DMS 273 (cell line): ENCODE data around the gene TEX22.

Experiments used
- DNase-seq: peaks from one replicate; lab custom pipeline; 2025; ENCODE audit not compliant: unreplicated experiment; lab: John Stamatoyannopoulos, UW

The TEX22 gene

DNA sequence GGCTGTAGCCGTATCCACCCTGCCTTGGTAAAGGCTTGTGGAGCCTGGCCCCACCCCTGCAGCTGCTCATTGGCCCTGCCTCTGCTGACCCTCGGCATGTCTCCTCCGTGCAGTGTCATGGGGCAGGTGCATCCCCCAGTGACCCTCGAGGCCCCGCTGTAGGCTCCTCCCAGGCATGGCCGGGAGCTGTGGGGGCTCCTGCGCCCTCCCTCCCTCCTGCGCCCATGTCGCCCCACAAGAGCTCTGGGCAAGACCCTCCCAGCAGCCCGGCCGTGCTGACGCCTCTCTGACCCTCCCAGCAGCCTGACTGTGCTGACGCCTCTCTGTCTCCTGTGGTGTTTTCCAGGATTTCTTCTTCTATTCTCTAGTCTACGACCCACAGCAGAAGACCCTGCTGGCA is 55.5 kb downstream of the TEX22 start:
- no peak for DNase-seq

GRCh38 chr14:105455086-105455640 is 56.8 kb downstream of the TEX22 start:
- no peak for DNase-seq

GRCh38 chr14:105455766-105456660 is 57.7 kb downstream of the TEX22 start:
- DNase-seq = no peak

DNA sequence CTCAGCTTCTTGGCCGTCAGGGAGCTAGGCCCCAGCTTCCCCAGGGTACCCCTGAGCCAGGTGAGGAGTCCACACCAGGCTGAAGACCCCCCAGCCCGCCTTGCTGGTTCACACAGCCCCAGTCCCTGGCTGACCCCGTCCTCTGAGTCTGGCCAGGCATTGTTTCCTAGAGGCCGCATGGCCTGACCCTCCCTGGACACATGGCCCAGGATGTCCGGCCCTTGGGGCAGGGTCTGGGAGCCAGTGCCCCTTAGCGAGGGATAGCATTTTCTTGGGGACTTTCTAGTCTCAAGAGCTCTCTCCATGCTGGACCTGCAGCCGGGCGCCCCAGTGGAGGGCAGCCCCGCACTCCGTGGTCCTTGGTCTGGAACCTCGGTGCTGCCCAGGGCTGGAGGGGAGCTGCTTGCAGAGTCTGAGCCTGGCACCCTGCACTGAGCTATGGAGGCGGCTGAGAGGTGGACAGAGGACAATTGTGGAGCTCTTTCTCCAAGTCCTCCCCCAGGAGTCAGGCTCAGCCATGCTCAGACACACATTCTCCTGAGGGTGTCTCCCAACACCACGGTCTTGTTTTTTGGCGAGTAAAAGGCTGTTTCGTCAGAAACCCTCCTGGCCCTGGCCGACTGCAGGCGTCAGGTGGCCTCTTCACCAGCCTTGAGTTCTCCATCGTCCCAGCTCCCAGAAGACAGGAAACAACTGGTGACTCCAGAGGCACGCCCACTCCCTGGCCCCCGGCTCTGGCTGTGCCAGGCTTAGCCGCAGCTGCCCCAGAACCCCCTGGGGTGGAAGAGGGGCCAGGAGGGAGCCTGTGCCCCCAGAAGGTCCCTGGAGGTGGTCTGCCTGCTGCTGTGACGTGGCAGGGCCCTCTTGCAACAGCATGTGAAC is 58.6 kb downstream of the TEX22 start:
- no peak for DNase-seq

GRCh38 chr14:105458010-105458409 is 59.7 kb downstream of the TEX22 start:
- DNase-seq = no peak

GRCh38 chr14:105458571-105458970 is 60.2 kb downstream of the TEX22 start:
- DNase-seq = no peak

GRCh38 chr14:105460116-105460515 is 61.8 kb downstream of the TEX22 start:
- no peak for DNase-seq

- no peak for DNase-seq
Observed at GRCh38 chr14:105460616-105461015, 62.3 kb downstream of the TEX22 start.

DNA sequence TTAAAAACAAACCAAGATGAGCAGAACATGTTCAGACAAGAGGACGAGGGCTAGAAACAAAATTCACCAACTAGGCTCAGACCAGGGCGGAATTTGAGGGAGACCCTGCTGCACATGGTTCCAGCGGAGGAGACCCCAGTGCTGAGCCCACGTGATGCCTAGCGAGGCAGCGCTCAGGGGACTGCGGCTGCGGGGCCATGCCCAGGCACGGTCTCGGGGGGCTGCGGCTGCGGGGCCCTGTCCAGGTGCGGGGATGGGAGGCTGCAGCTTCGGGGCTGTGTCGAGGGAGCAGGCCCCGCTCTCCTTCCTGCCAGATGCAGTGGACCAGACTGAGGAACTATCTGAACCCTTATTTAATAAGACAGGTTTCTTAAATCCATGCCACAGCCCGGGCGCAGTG is 63.6 kb downstream of the TEX22 start:
- DNase-seq = no peak
